Adipocyte (in vitro differentiated cells): ENCODE results near the gene HOXA5.

Source experiments
- DNase-seq: peaks from one replicate; pipeline ENCODE4 v3.0.0-alpha.2; 2015; ENCODE audit warnings: low read depth
- H3K27me3 ChIP-seq: replicated peaks from 2 replicates; pipeline ENCODE4 v1.7.0; 2013; ENCODE audit warnings: mild to moderate bottlenecking, low read length, moderate library complexity; ENCODE audit not compliant: control insufficient read depth, insufficient read depth
- H3K36me3 ChIP-seq: 2 replicates; pipeline ENCODE4 v1.7.0; 2013; ENCODE audit warnings: low read length, mild to moderate bottlenecking, moderate library complexity; ENCODE audit not compliant: control insufficient read depth, insufficient read depth, severe bottlenecking
- H3K4me1 ChIP-seq: 2 replicates; pipeline ENCODE4 v1.7.0; 2013; ENCODE audit warnings: mild to moderate bottlenecking, low read length, moderate library complexity; ENCODE audit not compliant: control insufficient read depth, insufficient read depth
- H3K4me3 ChIP-seq: 2 replicates; pipeline ENCODE4 v1.7.0; 2013; ENCODE audit warnings: mild to moderate bottlenecking, low read length, moderate library complexity
- H3K9ac ChIP-seq: 2 replicates; pipeline ENCODE4 v1.7.0; 2013; ENCODE audit warnings: mild to moderate bottlenecking, low read length, moderate library complexity
- H3K9me3 ChIP-seq: 2 replicates; pipeline ENCODE4 v1.7.0; 2013; ENCODE audit warnings: mild to moderate bottlenecking, low read length, moderate library complexity; ENCODE audit not compliant: control insufficient read depth

Gene HOXA5

DNA sequence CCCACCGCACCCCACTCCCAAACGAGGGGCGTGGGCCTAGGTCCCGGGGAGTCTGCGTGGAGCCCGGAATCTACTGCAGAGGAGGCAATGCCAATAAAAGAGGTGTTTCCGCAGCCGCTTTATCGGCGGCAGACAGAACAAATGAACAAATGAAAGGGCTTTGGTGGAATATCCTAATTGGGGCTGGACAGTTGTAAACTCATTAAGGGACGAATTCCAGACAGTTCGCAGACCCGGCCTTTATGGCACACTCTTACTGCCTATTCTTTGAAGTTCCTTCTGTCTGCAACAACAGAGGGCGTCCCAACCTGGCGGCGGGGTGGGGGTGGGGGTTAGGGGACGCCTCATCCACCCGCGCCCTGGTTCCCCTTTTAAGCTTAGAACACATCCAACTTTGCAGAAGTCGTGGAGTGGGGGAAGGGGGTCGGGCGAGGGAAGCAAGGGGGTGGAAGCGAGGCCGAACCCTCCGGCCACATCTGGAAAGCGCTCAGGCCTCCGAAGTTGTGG is 17.8 kb upstream of the HOXA5 start:
- no peaks in the 10 kb centered on the region for H3K9me3 ChIP-seq
- peak overlapping the region; percentile 93 for H3K9ac ChIP-seq
- H3K4me1 ChIP-seq: peaks cover 26% of the 10 kb centered on the region
- no peaks in the 10 kb centered on the region for H3K27me3 ChIP-seq
- peaks cover 5% of the 10 kb centered on the region for H3K36me3 ChIP-seq
- peak overlapping the region; percentile 88 for H3K4me3 ChIP-seq
- no peak for DNase-seq

DNA sequence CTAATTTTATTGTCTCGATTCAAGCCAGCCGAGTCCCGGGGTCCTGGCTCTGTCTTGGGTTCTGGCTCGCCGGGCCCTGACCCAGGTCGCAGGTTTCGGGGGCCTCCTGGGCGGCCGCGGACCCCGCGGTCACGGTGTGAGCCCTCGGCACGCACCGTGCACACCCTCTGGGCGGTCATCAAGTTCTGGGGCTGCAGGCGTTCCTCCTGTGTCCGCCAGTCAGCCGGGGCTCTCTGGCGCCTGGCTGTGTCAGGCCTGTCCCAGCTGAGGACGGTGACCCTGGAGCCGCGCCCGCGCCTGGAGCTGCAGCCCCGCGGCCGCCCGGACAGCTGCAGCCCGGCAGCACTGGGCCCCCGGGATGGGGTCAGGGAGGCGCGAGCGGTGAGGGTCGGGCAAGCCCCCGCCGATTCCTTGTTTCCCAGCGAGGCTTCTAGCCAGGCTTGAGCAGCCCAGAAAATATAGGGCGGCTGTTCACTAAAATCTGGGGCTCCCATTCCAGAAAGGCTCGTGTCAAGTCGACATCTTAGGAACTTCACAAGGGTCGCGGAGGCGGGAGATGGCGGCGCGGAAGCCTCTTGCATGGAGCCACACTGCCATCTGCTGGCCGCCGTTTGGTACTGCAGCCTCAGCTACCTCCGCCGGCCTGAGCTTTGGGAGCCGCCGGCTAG is 17.2 kb upstream of the HOXA5 start:
- H3K36me3 ChIP-seq: peaks cover 5% of the 10 kb centered on the region
- peaks cover 21% of the 10 kb centered on the region for H3K4me1 ChIP-seq
- peak overlapping the region; percentile 90 for H3K9ac ChIP-seq
- H3K27me3 ChIP-seq: no peaks in the 10 kb centered on the region
- H3K9me3 ChIP-seq: no peaks in the 10 kb centered on the region
- peak; percentile 88 for DNase-seq
- peak overlapping the region; percentile 88 for H3K4me3 ChIP-seq

DNA sequence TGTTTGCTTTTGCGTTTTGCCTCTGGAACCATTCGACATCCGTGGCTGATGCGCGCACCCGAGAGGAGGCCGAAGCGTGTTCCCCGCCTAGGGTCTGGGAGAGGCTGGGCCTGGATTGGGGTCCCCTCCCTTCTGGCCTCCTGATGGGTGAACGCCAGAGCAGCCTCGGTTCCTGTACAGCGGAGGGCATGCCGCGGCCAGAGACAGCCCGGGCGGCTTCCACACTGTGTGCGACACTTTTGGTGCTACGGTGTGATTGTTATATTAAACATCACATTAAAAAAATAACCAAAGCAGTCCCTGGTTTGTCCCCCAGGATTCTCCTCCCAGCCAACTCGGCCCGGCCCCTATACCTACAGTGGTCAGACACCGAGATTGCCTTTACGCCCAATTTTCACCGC is 16.7 kb upstream of the HOXA5 start:
- no peak for DNase-seq
- Histone ChIP-seq H3K9me3 (no peaks in the 10 kb centered on the region), H3K4me1 (peaks cover 26% of the 10 kb centered on the region), H3K36me3 (peaks cover 5% of the 10 kb centered on the region), H3K4me3 (peak overlapping the region; percentile 88), H3K9ac (peak overlapping the region; percentile 90), H3K27me3 (no peaks in the 10 kb centered on the region)

DNA sequence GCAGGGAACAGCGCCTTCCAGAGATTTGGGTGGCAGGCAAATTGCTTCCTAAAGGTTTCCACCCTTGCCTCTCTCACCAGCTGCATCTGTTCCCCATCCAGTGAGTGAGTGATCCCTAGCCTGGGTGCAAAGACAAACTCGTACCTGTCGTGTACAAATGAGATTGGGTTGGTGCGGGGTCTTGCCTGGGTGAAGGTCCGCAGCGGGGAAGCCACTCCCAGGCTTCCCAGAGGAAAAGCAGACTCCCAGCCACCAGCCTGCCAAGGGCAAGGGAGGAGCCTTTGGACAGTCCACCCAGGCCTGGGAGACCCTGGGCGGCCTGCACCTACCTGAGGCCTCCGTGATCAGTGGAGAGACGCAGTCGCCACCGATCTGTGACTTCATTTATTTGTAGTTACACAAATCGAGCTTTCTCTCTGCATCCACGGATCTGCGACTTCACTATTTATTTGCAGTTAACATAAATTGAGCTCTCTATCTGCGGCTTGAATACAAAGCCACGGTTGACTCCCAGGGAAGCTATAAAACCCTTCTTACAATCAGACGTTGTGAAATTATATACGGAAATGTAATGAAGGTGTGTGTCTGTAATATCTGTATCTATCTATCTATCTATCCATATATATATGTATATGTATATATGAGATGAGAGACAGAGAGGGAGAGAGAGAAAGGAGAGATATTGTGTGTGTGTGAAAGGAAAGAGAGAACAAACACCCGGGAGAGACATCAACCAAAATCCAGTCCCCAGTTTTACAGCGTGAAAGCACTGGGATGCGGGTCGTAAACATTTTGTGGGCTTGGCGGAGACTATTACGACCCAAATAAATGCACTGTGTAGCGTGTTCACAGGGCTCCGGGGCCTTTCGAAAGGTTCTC is 16.0 kb upstream of the HOXA5 start:
- no peak for DNase-seq
- Histone ChIP-seq H3K9me3 (no peaks in the 10 kb centered on the region), H3K36me3 (peaks cover 5% of the 10 kb centered on the region), H3K4me1 (peaks cover 32% of the 10 kb centered on the region), H3K4me3 (peak overlapping the region; percentile 88), H3K27me3 (no peaks in the 10 kb centered on the region), H3K9ac (peak overlapping the region; percentile 90)

DNA sequence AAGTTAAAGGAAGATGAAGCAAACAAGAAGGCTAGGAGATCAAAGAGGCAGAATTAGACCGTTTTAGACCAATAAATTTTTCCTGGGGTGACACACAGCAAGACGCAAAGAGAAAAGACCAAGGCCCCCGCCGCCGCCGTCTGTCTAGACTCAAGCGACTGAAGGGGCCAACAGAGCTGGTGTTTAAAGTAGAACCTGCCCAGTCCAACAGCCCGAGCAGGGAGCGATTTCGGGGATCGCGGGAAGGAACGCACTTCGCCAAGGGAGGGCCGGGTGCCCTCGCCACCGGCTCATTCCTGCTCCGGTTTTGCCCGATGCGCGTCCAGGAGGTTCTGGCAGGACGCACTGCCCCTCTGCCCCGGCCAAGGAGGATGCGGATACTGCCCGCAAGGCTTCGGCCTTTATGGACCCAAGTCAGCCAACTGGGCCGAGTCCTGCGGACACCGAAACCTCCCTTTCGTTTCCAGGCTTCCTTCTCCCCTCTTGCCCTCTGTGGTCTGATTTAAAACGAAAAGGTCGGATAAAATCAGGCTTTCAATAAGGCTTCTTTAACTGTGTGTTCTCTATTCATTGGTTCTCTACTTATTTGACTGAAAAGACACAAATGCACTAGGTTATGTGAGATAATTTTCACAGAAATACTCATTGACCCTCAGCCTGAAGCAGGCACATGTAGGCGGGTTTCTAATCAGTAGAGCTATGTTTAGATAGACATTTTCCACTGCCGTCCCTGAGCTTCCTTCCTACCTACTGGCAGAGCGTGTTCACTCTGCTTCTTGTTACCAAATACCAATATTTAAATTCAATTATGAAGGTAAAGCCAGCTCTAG is 15.2 kb upstream of the HOXA5 start:
- peaks cover 5% of the 10 kb centered on the region for H3K36me3 ChIP-seq
- no peaks in the 10 kb centered on the region for H3K9me3 ChIP-seq
- no peak for DNase-seq
- no peak overlapping the region for H3K9ac ChIP-seq
- no peak overlapping the region for H3K4me3 ChIP-seq
- no peaks in the 10 kb centered on the region for H3K27me3 ChIP-seq
- H3K4me1 ChIP-seq: peaks cover 40% of the 10 kb centered on the region

DNA sequence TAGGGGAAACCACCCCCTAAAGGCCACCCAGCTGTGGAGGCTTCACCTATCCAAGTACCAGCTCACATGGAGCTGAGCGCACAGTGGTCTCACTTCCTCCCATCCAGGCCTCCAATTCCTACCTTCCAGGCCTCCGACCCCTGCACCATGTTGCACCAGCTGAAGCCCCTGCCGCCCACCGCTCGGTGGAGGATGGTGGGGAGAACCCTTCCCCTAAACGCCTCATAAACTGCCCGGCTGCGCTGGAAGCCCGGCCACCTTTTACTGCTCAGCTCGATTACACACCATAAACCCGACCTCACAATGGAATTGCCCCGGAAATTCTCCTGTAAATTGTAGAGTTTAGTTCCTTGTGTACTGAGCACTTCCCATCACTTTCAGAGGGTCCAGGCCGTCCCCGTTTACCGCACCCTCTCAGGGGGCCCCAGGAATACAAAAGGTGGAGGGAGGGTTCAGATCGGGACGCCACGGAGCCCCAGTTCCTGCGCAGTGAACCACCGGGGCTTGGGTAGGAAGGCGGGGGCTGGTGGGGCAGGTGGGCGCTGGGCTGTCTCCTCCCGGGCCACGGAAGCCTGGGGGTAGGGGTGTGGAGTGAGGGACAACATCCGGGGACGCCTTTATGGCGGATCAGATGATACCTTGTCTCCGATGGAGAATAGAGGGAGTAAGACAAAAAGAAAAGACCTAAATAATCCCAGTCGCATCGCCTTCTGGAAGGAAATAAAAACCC is 14.4 kb upstream of the HOXA5 start:
- no peak for DNase-seq
- H3K27me3 ChIP-seq: no peaks in the 10 kb centered on the region
- no peak overlapping the region for H3K4me3 ChIP-seq
- H3K9ac ChIP-seq: no peak overlapping the region
- H3K9me3 ChIP-seq: no peaks in the 10 kb centered on the region
- H3K36me3 ChIP-seq: peaks cover 2% of the 10 kb centered on the region
- H3K4me1 ChIP-seq: peaks cover 44% of the 10 kb centered on the region

DNA sequence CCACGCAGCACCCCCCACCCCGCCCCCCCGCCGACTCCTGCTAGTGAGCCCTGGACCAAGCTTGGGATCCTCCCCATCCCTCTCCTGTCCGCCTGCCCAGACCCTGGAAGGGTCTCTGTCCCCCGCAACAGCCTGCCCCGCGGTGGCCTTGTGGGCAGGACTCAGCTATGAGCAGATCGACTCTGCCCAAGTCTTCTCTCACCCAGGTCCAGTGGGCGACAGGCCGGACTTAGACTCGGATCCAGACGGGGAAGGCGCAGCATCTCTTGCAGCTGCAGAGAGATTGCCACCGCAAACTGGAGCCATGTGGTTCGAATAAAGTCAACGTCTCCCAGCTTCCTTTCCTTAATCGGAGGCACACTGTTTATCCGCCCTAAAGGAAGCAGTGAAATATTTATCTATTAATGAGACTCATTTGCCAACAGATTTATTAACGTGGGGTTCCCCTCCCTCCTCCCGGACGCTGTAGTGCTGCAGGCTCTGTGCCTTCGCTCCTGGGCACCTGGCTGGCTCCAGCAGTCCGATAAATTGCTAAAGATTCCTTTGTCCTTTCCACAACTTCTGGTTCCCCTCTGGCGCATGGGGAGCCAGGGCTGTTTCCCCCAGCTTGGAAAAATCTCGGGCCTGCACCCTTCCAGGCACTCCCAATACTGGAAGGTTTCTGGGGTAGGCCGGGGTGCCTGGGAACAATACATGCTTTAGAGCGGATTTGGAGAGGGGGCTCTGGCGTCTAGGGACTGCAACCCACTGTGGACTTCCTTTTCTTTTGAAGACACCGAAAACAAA is 13.6 kb upstream of the HOXA5 start:
- Histone ChIP-seq H3K36me3 (no peaks in the 10 kb centered on the region), H3K9me3 (no peaks in the 10 kb centered on the region), H3K27me3 (no peaks in the 10 kb centered on the region), H3K9ac (peak overlapping the region; percentile 97), H3K4me1 (peaks cover 42% of the 10 kb centered on the region), H3K4me3 (peak overlapping the region; percentile 94)
- no peak for DNase-seq

DNA sequence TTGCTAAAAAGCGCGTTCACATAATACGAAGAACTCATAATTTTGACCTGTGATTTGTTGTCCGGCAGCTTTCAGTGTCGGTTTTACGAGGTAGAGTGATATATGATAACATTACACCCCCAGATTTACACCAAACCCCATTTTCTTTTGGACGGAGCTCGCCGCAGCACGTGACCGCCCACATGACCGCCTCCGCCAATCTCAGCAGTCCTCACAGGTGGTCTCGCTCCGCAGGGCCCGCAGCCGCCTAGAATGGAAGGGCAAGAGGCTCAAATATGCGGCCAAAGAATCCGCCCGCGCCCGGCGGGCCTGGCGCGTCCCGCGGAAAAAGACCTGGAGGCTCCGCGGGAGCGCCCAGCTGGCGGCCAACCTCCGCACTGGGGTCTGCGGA is 13.0 kb upstream of the HOXA5 start, which contains the start of gene HOXA7:
Gene HOXA7, minus strand, starts transcription at position 168 of the 391 bp plus-strand sequence. Its CDS starts 130 bp downstream, at position 38.
- H3K36me3 ChIP-seq: no peaks in the 10 kb centered on the region
- no peaks in the 10 kb centered on the region for H3K27me3 ChIP-seq
- no peaks in the 10 kb centered on the region for H3K9me3 ChIP-seq
- peak within 1 kb of the TSS; percentile 94 for H3K4me3 ChIP-seq
- H3K9ac ChIP-seq: peak within 1 kb of the TSS; percentile 97
- peaks cover 42% of the 10 kb centered on the region for H3K4me1 ChIP-seq
- no peak for DNase-seq

DNA sequence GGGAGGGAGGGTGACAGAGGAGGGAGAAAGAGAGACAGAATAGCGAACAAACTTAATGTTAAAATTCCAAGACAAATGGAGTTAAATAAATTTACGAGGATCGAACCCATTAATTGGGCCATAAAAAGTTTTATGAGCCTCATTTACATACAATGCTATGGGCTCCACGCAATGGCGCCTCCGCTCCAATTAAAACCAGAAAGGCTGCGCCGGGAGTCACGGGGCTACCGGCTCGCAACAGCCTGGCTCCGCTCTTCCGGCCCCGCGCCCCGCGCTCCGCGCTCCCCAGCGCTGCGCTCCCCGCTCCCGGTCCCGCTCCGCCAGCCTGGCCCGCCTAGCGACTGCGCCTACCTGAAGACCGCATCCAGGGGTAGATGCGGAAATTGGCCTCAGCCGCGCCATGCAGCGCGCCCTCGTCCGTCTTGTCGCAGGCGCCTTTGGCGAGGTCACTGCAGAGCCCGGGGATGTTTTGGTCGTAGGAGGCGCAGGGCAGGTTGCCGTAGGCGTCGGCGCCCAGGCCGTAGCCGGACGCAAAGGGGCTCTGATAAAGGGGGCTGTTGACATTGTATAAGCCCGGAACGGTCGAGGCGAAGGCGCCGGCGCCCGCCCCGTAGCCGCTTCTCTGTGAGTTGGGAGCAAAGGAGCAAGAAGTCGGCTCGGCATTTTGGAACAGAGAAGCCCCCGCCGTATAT is 12.5 kb upstream of the HOXA5 start:
- Histone ChIP-seq H3K36me3 (no peaks in the 10 kb centered on the region), H3K9ac (peak overlapping the region; percentile 97), H3K4me3 (peak overlapping the region; percentile 94), H3K4me1 (peaks cover 39% of the 10 kb centered on the region), H3K9me3 (no peaks in the 10 kb centered on the region), H3K27me3 (no peaks in the 10 kb centered on the region)
- no peak for DNase-seq
